GM19467 (cell line): ENCODE data around the gene LPIN1.
A peak's percentile ranks its signal among the peaks of the same experiment; 100 is the strongest.
"Not testable (repeated sequence)": the region's sequence is repeated elsewhere in the genome, so short reads cannot be mapped to it uniquely, and the experiment has no call there.

Source experiments
- ATAC-seq: cut with Tn5 transposase; IDR thresholded peaks from one replicate; pipeline ENCODE4 v1.9.1; 2021; ENCODE audit warnings: mild to moderate bottlenecking, moderate library complexity; ENCODE audit not compliant: unreplicated experiment

The LPIN1 gene

DNA sequence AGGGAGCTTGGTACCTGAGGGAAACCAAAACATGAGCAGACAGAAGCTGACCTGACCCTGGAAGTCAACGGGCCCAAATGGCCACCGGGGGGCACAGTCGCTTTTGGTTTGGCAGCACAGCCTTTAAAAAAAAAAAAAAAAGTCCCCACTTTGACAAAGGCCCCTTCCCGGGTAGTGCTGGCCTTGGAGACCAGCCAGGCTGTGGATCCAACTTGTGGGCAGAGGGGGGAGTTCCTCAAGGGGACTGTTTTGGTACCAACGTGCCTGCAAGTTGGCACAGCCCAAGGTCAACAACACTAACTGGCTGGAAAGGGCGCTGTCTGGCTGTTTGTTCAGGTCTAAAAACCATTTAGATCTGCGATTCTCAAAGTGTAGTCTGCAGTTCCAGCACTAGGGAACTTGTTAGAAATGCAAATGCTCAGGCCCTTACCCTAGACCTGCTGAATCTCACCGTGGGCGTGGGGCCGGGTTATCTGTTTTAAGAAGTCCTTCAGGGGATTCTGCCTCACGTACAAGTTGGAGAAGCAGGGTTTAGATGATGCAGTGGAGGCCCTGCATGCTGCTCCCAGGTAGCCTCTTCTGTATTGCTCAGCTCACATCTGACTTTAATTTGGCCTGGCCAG, 83.0 kb downstream of the LPIN1 start:
- peak; percentile 29 for ATAC-seq

DNA sequence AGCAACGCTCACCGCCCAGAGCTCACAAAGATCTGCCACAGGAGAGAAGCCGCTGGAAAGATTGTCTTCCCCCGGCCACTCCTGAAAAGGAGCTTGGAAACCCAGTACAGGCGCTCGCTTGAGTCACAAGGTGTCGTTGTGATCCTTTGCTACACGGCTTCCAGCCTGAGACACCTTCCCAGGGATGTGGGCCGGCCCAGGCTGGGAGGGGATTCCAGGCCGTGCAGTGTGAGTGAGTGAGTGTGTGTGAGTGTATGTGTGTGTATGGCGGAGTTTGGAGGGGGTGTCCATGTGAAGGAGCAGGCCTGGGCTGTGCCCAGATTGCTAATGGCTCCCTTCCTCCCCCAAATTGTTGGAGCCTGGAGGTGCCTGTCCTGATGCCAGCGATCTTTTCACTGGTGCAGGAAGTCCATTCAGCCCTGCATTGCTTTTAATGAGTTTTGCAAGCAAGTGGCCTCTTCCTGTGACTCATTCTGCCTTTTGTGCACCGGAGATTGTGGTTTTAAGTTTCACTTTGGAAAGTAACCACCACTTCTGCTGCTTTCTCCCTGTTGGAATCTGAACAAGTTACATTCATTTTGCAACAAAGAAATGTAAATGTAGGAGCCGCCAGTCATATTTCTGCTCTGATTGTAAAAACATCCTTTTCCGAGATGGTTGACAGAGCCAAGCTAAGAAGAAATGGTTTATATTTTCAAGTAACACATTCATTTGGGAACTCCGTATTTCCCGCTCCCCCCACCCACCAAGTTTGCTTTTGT, 83.7 kb downstream of the LPIN1 start:
- ATAC-seq, result peak; percentile 84

DNA sequence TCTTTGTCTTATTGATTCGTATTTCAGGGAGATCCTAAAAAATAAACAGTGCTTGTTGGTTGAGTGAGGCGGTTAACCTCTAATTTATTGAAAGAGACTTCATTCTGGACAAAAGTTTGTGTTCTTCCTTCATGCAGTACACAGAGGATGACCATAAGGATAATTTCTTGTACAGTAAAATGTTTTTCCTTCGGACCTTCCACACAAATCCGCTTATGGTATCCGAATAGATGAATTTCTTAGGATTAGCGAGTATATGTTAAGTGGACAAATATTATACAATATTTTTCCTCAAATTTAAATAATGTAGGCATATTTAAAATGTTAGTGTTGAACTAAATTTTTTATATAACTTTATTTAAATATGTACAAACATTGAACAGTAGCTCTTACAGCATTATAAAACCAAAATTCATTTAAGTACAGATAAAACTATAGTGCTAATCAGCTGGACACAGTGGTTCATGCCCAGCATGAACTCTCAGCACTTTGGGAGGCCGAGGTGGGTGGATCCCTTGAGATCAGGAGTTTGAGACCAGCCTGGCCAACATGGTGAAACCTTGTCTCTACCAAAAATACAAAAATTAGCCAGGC, 84.4 kb downstream of the LPIN1 start:
- no peak for ATAC-seq

DNA sequence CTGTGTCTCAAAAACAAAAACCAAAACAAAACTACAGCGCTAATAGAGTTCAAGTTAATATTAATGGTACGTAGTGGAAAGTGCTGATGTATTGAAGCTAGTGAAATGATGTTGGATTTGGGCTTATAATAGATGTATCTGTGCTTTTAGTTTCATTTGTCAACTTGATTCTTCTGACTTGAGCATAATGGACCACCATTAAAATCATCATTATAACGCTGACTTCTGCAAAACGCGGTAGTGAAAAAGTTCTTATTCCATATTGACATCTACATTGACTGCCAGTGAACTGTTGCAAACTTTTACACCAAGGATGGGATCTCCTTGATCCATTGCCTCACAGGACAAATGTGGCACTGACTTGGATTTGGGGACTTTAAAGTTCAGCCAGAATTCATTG, 85.0 kb downstream of the LPIN1 start:
- no peak for ATAC-seq

DNA sequence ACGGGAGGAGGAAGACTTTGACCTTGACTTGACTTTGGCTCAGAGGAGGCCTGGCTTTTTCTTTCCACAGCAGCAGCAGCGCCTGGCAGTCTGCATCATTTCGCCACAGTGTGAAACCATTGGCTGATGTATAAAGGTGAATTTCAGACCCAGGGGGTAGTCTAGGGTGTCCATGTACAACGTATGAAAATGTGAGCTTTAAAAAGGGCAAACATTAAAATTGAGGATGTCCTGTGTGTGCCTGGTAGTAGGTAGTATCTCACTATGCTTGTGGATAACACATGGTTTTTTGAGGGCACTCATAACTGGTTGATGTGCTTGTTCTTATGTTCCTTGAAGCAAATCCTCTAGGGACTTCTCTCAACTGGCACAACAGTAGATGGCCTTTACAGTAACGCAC, 86.1 kb downstream of the LPIN1 start:
- no peak for ATAC-seq

DNA sequence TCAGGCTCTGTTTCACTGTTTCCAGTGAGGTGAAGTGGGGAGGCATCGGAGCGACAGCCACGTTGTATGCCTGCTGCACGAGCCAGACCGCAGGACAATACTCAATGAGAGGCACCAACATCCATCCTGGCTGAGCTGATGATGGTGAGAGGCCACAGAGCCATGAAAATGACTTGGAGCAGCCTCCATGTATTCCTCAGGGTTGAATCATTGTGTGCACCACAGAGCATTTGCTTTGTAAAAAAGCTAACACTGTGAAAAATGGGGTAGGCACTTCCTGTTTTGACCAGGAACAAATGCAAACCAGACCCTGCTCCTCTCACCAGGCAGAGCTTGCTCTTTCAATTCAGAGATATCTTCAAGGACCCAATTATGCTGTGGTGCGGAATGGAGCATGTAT, 87.2 kb downstream of the LPIN1 start:
- no peak for ATAC-seq

DNA sequence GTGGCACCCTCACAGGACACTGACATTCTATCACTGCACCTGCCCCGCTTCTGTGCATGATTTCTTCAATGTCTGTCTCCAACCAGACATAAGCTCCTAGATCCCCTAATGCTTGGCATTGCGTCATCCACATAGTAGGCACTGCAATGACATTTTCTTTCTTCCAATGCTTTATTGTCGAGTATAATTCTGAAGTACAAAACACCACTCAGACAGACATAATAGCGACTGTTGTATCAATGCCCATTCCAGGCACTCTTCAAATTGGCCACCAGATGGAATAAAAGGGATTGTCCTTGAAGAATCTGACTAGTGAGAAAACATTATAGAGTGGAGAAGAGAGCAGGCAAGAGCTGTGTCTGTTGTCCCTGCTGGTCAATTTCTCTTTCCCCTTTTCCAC, 89.0 kb downstream of the LPIN1 start:
- ATAC-seq, result no peak

DNA sequence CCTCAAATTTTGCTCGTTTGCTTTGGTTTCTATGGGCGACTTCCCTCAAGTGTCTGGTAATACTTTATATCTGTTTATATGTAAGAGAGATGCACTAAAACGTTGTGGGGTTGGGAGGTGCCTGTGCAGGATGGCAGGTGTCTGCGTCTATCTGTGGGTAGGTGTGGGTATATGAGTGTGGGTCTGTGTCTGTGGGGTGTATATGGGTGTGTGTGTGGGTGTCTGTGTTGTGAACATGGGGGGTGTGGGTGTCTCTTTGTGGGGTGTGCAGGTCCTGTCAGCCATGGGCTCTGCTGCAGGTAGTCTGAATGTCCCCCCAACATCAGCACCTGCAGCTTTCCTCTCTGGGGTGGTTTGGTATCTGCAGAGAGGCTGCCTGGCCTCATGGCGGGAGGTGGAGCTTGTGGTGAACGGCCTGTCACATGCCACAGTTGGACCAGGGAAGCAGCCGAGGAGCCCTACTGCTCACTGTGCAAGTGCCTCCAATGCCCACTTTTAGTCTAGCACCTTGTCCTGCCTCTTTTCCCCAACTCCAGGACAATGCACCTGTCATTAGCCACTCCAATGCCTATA, 90.3 kb downstream of the LPIN1 start:
- no peak for ATAC-seq

DNA sequence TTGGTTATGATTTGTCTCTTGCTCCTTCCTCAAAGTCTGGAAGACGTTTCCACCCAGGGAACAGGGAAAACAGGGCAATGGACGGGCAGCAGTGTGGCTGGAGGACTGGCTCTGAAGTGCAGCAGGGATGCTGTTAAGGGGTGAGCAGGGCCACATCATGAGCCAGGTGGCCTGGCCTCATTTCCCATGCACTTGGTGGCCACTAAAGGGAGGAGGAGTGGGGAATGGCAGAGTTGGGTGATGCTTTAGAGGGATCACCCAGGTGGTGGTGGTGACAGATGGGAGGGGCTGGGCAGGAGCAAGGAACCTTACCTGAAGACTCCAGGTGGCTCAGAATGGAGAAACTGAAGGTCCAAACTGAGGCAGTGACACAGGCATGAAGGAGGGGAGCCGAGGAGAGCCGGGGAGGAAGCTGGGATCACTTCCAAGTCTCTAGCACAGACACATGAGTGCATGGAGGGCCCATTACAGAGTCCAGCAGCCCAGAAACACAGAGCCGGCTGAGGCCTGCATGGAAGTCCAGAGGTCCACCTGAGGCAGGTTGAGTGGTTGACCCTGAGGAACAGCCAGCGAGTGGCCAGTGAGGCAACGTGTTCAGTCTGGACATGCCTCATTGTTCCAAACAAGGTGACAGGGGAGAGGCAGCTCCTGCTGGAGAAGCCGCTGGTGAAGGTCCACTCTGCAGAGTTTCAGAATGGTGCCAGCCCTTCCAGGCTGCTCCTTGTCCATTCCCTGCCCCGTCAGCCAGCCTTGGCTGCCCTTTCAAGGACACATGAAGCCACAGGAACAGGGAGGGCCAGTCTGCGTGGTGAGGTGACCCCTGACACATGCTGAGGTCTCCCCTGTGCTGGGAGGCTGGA, 91.7 kb downstream of the LPIN1 start:
- no peak for ATAC-seq

DNA sequence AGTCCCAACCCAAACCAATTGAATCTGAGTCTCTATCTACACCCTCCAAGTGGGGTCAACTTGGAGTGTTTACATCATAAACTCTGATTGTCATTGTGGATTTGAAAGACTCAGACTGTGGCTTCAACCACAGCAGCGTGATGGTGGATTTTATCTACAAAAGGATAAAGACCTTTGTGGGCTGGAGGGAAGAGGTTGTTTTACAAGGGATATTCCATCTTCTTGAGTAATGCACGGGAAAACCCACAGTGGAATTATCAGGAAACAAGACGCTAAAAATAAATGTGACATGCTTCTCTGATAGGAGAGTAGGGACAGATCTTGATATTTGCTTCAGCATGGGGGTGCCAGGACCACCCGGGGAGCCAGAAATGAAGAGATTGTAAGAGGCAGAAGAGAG, 93.5 kb downstream of the LPIN1 start:
- no peak for ATAC-seq

DNA sequence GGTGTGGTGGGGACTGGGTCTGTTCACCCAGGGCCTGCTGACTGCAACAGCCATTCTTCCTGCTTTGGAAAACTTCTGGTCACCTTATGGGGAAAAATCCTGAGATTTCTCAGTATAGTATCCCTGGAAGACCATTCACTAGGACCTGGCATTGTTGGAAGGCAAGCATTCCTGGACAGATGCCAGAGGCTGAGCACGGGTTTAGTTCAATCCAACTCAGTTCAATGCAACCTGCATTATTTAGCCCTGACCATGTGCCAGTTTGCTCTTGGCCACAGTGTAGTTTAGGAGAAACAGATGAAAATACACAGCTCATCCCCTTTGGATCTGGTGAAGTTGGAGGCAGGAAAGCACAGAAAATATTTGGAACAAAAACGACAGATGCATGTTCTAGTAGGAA, 95.9 kb downstream of the LPIN1 start:
- ATAC-seq, result no peak

DNA sequence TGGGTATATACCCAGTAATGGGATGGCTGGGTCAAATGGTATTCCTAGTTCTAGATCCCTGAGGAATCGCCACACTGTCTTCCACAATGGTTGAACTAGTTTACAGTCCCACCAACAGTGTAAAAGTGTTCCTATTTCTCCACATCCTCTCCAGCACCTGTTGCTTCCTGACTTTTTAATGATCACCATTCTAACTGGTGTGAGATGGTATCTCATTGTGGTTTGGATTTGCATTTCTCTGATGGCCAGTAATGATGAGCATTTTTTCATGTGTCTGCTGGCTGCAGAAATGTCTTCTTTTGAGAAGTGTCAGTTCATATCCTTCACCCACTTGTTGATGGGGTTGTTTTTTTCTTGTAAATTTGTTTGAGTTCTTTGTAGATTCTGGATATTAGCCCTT, 98.4 kb downstream of the LPIN1 start:
- ATAC-seq, result not testable (repeated sequence)

DNA sequence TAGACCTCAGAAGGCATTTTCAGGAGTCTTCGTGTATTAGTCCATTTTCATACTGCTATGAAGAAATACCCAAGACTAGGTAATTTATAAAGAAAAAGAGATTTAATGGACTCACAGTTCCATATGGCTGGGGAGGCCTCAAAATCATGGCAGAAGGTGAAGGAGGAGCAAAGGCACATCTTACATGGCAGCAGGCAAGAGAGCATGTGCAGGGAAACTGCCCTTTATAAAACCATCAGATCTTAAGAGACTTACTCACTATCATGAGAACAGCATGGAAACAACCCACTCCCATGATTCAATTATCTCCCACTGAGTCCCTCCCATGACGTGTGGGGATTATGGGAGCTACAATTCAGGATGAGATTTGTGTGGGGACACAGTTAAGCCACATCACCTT, 101.5 kb downstream of the LPIN1 start:
- ATAC-seq, result not testable (repeated sequence)

DNA sequence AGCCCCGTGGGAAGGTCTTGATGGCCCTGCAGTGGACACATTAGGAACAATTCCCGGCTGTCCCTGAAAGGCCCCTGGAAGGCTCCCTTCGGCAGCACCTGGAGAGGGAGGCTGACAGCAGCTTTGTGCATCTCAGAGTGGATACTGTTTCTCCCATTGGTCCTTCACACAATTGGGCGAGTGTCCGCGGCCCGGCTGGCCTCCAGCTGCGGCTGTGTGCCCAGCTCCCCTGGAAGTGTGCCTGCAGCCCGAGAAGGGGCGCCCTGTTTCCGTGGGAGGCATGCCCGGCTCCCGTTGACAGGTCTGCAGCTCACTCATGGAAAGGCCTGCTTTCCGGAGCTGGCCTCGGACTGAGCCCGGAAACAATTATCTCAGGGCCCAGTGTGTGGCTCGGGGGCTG, 103.7 kb downstream of the LPIN1 start:
- ATAC-seq, result no peak

DNA sequence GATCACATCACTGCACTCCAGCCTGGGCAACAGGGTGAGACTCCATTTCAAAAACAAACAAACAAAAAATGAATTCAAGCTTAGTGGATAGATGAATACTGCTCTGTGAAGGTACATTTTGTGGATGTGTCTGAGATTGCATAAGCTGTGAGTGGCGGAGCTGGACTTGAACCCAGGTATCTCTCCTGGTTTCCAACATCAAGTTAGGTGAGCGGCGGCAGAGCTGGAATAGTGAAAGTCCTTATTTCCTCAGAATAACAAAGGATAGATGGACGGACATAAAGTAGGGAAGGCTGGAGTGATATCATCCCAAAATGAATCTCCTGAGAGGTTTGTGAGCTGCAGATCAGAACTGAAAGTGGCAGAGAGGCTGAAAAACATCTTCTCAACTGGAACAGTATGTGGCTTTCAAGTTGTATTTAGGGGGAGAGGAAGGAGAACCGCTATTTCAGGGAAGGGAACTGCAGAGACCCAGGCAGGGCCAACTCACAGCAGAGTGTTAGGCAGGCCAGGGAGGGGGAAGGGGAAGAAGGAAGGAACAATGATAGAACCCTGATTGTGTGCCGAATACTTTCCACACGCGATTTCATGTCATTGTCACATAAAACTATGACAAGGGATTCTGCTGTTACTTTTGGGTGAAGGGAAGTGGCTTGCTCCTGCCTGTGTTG, 106.2 kb downstream of the LPIN1 start:
- ATAC-seq, result no peak

DNA sequence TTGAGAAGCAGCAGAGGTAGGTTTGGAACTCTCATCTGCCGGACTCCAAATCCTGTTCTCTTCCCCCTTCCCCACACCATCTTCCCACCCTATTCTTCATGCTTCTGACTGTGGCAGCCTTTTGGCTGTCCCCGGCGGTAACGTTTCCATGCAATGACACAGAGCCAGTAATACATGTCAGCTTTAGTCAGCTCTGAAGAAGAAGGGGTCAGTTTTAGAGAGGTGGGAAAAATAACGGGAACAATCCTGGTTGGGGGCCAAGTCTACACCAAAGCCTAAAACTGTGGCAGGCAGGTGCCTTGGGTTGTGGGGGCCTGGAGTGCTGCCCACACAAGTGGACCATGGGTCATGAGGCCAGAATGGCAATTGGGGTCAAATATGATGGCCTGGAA, 106.8 kb downstream of the LPIN1 start:
- ATAC-seq, result no peak

DNA sequence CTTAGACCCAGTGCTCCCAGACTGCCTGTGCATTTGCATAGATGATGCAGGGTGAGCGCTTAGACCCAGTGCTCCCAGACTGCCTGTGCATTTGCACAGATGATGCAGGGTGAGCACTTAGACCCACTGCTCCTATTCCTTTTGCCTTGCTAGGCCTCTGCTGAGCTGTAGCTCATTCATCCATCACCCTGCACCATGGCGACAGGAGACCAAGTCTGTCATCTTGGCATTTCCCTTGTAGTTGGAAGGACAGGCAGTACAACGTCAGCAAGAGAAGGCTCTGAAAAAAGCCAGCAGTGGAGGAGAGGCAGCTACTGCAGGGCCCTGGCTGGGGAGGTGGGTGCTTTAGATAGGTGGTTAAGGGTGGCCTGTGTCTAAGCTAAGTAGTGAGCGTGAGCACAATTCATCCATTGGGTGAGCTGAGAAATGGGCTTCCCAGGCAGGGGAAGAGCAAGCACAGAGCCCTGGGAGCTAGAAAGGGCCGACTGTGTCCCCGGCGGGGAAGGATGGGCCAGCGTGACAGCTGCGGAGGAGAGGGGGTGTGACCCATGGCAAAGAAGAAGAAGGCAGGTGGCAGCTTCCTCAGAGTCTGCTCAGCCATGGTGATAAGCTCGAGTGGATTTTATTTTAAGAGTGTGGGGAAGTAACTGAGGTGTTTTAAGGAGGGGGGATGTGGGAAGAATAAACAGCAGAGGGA, 108.8 kb downstream of the LPIN1 start:
- no peak for ATAC-seq

DNA sequence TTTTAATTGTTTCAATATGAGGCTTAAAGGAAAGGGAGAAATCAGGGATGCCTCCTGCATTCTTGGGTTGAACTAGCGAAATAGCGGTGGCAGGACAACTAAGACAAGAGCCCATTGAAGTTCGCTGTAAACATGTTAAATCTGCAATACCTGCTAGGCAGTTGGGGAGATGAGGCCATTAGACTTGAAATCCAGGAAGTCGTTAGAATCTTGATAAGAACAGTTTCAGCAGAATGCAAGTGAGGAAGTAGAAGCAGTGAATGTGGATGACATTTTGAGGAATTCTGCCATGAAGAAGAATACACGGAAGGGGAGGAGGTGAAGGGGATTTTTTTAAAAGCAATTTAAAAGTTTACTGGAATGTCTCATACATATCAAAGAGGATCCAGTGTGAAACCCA, 109.7 kb downstream of the LPIN1 start:
- no peak for ATAC-seq

DNA sequence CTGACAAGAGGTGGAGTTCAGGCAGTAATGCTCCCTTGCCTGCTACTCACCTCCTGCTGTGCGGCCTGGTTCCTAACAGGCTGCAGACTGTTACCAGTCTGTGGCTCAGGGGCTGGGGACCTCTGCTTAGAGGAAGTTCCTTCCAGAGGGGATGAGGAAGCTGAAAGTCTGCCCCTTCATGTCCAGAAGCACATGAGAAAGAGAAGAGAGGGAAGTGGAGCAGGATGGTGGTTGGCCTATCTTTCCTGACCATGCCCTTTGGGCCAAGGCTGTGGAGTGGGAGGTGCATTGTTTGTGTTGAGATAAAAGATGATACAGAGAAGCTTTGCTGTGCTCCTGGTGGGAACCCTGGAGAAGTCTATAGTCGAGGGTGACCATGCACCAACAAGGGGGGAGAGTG, 112.5 kb downstream of the LPIN1 start:
- ATAC-seq, result no peak

DNA sequence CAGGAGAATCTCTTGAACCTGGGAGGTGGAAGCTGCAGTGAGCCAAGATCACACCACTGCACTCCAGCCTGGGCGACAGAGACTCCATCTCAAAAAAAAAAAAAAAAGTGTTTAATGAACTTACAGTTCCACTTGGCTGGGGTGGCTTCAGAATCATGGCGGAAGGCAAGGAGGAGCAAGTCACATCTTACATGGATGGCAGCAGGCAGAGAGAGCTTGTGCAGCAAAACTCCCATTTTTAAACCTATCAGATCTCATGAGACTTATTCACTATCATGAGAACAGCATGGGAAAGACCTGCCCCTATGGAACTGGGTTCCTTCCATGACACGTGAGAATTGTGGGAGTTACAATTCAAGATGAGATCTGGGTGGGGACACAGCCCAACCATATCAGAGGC, 113.5 kb downstream of the LPIN1 start:
- not testable (repeated sequence) for ATAC-seq
